Natural killer cell (primary cell): ENCODE results near the gene SULT1A2. TPM values are rescaled to one million over a fixed set of nuclear protein-coding genes. Genes with fewer than 3 reads are reported as not detected.
A peak's percentile ranks its signal among the peaks of the same experiment; 100 is the strongest.
"Not testable (repeated sequence)": the region's sequence is repeated elsewhere in the genome, so short reads cannot be mapped to it uniquely, and the experiment has no call there.

Experiments
- ATAC-seq, 3 donors: fragments of 150-1000 bp in 2 of 3; fragments of 200-7000 bp in 1 of 3; cut with Tn5 transposase; 1 replicate in 1 of 3; 2 replicates in 2 of 3; pipeline ENCODE4 v1.10.0; 2021; ENCODE audit warnings: mild to moderate bottlenecking in 2 of 3, moderate library complexity in 2 of 3
- DNase-seq, 2 donors: peaks; one replicate each; pipeline versions ENCODE4 v3.0.0 to v3.0.0-alpha.2; 2013 to 2021; ENCODE audit warnings: mixed read lengths in 1 of 2
- H3K27ac ChIP-seq: one replicate; pipeline ENCODE4 v1.5.1; 2013; ENCODE audit warnings: mild to moderate bottlenecking, low read length
- H3K27me3 ChIP-seq: one replicate; pipeline ENCODE4 v1.6.1; 2013; ENCODE audit warnings: low read length; ENCODE audit not compliant: control insufficient read depth, insufficient read depth
- H3K36me3 ChIP-seq: one replicate; pipeline ENCODE4 v1.6.1; 2013; ENCODE audit warnings: low read length; ENCODE audit not compliant: control insufficient read depth, insufficient read depth
- H3K4me1 ChIP-seq: one replicate; pipeline ENCODE4 v1.6.1; 2013; ENCODE audit warnings: low read length; ENCODE audit not compliant: control insufficient read depth, insufficient read depth
- H3K4me3 ChIP-seq: one replicate; pipeline ENCODE4 v1.5.1; 2013; ENCODE audit warnings: low read length
- H3K9me3 ChIP-seq: one replicate; pipeline ENCODE4 v1.6.1; 2013; ENCODE audit warnings: low read length; ENCODE audit not compliant: control insufficient read depth, insufficient read depth
- H3K27ac Mint-ChIP-seq, 2 donors: one replicate each; pipeline ENCODE4 v1.8.0; 2022; ENCODE audit warnings: mild to moderate bottlenecking in 2 of 2, mixed read lengths in 2 of 2, moderate library complexity in 1 of 2
- H3K27me3 Mint-ChIP-seq, 2 donors: one replicate each; pipeline ENCODE4 v1.8.0; 2022; ENCODE audit warnings: low read depth in 2 of 2, mixed read lengths in 2 of 2
- H3K36me3 Mint-ChIP-seq: one replicate; pipeline ENCODE4 v1.8.0; 2022; ENCODE audit warnings: mixed read lengths
- H3K4me1 Mint-ChIP-seq, 2 donors: one replicate each; pipeline ENCODE4 v1.8.0; 2022; ENCODE audit warnings: mixed read lengths in 2 of 2
- H3K4me3 Mint-ChIP-seq: one replicate; pipeline ENCODE4 v1.8.0; 2022; ENCODE audit warnings: mild to moderate bottlenecking, moderate library complexity, mixed read lengths
- H3K9me3 Mint-ChIP-seq, 2 donors: one replicate each; pipeline ENCODE4 v1.8.0; 2022; ENCODE audit warnings: mixed read lengths in 2 of 2
- WGBS: methylation state at CpG from one replicate; pipeline ENCODE4 v1.1.7; 2013; ENCODE audit warnings: missing lambda C conversion rate; ENCODE audit not compliant: insufficient coverage; 5-methylcytosine and 5-hydroxymethylcytosine counted together
- intact Hi-C: fragments of 100-400 bp; cut with micrococcal nuclease; formaldehyde crosslinking; loops from one replicate; pipeline ENCODE4 v1.14.2; 2022
- total RNA-seq, 4 donors: library from RNA; stranded (reverse); fragments of 120-200 nt in 1 of 4; gene quantifications; one replicate each; pipeline versions ENCODE4 v1.2.3 to v1.2.4, GENCODE V29; 2013 to 2022
- TF ChIP-seq, protein P1 (sequence below): fragments of 200-600 bp; IDR thresholded peaks from one replicate; pipeline ENCODE4 v1.8.0; 2022; ENCODE audit warnings: antibody characterized with exemption

Gene SULT1A2
- total RNA-seq, 3 donors from 2014 or later (not counting 1 experiment from before 2014, with no cell fraction given), result 0.40 TPM; not detected in 2

DNA sequence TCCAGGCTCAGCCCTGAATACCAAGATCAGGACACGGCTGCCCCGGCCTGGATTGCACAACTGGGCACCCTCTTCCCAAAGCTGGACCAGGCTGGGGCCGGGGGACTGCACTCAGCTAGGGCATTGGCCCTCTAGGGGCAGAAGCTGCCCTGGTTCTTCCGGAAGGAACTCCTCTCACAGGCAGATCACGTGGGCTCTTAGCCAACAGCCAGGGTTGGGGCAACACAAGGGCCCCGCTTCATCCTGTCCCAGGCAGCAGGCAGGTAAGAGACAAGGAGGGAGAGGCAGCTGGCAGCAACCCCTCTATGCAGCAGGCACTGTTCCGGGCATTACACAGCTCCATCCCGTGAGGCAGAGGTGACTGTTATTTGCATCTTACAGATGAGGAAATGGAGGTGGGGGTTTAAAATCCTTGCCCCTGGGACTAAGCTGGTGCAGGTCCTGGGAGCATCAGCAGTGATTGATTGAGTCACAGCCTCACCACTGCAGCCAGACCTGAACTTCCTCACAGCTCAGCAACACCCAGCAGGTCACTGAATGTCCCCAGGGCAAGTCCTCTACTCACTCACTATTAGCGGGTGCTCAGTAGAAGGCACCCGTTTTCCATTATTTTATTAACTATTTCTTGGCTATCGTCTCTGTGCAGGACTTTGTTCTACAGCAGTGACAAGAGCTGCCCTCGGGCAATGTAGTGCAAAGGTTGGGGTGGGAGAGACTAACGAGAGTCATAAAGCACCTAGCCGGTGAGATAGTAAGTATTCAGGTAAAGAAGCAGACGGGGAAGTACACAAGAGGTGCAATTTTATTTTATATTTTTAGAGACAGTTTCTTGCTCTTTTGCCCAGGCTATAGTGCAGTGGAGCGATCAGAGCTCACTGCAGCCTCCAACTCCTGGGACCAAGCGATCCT is 2.8 kb upstream of the SULT1A2 start:
- DNase-seq, H3K36me3 ChIP-seq, H3K9me3 Mint-ChIP-seq, H3K27ac Mint-ChIP-seq, H3K36me3 Mint-ChIP-seq, H3K4me3 ChIP-seq, H3K4me1 Mint-ChIP-seq, H3K27me3 Mint-ChIP-seq, H3K27ac ChIP-seq, H3K4me1 ChIP-seq, H3K4me3 Mint-ChIP-seq, H3K9me3 ChIP-seq, H3K27me3 ChIP-seq, intact Hi-C loops: not testable (repeated sequence)
- WGBS, result no CpG with 5 or more reads among the region's 17 CpGs
- peak; percentile 76 to 99 (median 97) for ATAC-seq

DNA sequence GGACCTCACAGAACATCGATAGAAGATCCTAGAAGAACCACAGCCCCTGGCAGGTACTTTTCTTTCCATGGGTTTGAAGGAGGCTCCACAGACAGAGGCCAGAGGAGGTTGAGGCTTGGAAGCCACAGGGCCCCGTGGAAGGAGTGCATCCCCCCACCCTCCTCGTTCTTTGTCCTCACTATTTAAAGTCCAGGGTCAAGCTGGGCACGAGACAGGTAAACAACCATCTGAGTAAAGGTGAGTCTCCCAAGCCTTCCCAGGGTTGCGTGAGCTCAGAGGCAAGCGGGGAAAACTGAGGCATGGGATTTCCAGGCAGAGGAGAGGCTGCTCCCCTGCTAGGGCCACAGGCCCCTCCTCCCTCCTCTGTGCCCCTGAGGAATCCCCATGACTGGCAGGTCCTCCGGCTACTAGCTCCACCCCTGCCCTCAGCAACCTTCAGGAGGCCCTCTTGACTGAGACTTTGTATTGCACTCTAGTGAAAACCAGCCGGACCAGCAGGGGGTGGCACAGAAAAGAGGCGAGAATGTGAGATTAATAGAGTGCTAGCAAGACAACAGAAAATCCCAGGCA is 927 bp upstream of the SULT1A2 start:
- ATAC-seq, result no peak
- Mint-ChIP-seq H3K9me3 (no peaks in the 10 kb centered on the region), H3K4me1 (peaks cover 0 to 6% of the 10 kb centered on the region in 2 donors)

DNA sequence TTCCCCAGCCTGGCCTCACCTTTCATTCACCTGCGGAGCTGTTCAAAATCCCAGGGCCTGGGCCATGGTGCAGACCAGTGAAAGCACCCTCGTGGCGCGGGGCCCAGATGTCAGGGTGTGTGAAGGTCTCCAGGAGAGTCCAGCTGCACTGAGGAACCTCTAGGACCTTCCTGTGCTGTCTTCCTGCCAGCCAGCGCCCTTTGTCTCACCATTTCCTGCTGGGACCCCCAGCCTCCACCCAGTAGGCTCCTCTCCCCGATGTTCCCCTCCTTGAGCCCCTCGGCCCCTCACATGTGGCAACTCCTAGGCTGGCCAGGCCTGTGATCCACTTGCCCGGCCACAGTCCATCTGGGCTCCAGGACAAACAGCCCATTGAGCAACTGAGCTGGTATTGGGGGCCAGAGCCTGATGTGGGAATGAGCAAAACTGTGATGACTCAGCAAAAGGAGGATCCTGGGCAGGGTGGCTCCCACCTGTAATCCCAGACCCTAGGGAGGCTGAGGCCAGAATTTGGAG is 677 bp downstream of the SULT1A2 start:
- no peak overlapping the region for H3K4me3 Mint-ChIP-seq
- no peaks in the 10 kb centered on the region for H3K36me3 Mint-ChIP-seq
- Histone ChIP-seq H3K9me3 (no peaks in the 10 kb centered on the region), H3K27ac (no peak overlapping the region), H3K27me3 (no peaks in the 10 kb centered on the region), H3K4me1 (peaks cover 8% of the 10 kb centered on the region), H3K4me3 (no peak overlapping the region), H3K36me3 (peaks cover 8% of the 10 kb centered on the region)
- H3K27me3 Mint-ChIP-seq, result no peaks in the 10 kb centered on the region
- H3K4me1 Mint-ChIP-seq, result peaks cover 0 to 6% of the 10 kb centered on the region in 2 donors
- 66% methylated on average over 8 of the region's 8 CpGs for WGBS
- H3K27ac Mint-ChIP-seq, result no peak overlapping the region
- no peak for ATAC-seq
- TF ChIP-seq, protein P1, sequence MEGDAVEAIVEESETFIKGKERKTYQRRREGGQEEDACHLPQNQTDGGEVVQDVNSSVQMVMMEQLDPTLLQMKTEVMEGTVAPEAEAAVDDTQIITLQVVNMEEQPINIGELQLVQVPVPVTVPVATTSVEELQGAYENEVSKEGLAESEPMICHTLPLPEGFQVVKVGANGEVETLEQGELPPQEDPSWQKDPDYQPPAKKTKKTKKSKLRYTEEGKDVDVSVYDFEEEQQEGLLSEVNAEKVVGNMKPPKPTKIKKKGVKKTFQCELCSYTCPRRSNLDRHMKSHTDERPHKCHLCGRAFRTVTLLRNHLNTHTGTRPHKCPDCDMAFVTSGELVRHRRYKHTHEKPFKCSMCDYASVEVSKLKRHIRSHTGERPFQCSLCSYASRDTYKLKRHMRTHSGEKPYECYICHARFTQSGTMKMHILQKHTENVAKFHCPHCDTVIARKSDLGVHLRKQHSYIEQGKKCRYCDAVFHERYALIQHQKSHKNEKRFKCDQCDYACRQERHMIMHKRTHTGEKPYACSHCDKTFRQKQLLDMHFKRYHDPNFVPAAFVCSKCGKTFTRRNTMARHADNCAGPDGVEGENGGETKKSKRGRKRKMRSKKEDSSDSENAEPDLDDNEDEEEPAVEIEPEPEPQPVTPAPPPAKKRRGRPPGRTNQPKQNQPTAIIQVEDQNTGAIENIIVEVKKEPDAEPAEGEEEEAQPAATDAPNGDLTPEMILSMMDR, result no peak
- H3K9me3 Mint-ChIP-seq, result no peaks in the 10 kb centered on the region
- no peak for DNase-seq
- intact Hi-C loops, result no loop called here

More for the DNA sequence above, 927 bp upstream of the SULT1A2 start:
- whole genome bisulfite sequencing, result 79% methylated on average over 9 of the region's 9 CpGs
- Histone ChIP-seq H3K36me3 (no peaks in the 10 kb centered on the region), H3K9me3 (no peaks in the 10 kb centered on the region), H3K27me3 (no peaks in the 10 kb centered on the region), H3K27ac (no peak overlapping the region), H3K4me3 (no peak overlapping the region), H3K4me1 (peaks cover 8% of the 10 kb centered on the region)
- TF ChIP-seq, protein P1, result no peak
- intact Hi-C loops, result no loop called here
- Mint-ChIP-seq H3K4me3 (no peak overlapping the region), H3K36me3 (no peaks in the 10 kb centered on the region), H3K27me3 (no peaks in the 10 kb centered on the region), H3K27ac (no peak overlapping the region)
- DNase-seq, result no peak

DNA sequence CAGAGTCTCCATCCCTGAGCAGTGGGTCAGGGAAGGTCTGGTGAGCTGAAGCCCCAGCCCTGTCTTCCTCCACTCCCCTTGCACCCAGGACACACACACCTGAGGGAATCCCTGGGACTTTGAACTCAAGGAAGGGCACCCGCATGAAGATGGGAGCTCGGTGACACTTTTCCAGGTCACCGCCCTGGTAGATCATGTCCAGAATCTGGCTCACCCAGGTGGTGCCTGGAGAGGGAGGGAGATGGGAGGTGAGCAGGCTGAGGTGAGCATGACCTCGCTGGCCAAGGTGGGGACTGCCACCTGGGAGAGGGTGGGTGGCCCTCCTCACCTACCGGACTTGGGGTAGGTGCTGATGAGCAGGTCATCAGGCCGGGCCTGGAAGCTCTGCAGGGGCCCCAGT is 1.4 kb downstream of the SULT1A2 start:
- DNase-seq, H3K9me3 Mint-ChIP-seq, intact Hi-C loops, ATAC-seq, H3K9me3 ChIP-seq, H3K27me3 ChIP-seq, H3K4me1 ChIP-seq, H3K4me3 ChIP-seq, H3K4me1 Mint-ChIP-seq, H3K4me3 Mint-ChIP-seq, H3K27ac ChIP-seq, H3K27me3 Mint-ChIP-seq, H3K27ac Mint-ChIP-seq, H3K36me3 Mint-ChIP-seq: not testable (repeated sequence)
- peaks cover 15% of the 10 kb centered on the region for H3K36me3 ChIP-seq
- WGBS, result 93% methylated on average over 3 of the region's 6 CpGs
